ENCODE measurements around the gene STX11.

Gene STX11

GRCh38 chr6:144149894-144150709, at the start of gene STX11:
Gene STX11, plus strand, starts transcription at chr6:144150517. Its CDS starts 36,111 bp downstream, at chr6:144186628.
- ChIA-PET POLR2A (ENCODE audit: low non-redundant PET) (no interaction called here), CTCF (no interaction called here)
- peak; percentile 49 for DNase-seq (ENCODE audit: low spot score)
- H3K27ac ChIP-seq, result peak within 1 kb of the TSS; percentile 14; the same call in 1 of the 2 replicates
- no peak for TF ChIP-seq CTCF (conservative IDR thresholded peaks at IDR 0.05; ENCODE audit: low read depth)

GRCh38 chr6:144103026-144103563, 47.2 kb upstream of the STX11 start:
- ChIA-PET CTCF (interaction anchor here (0.7 kb wide), 1 partner anchor 847 kb away, joined by 6 read pairs; no protein-coding TSS in a partner anchor), POLR2A (ENCODE audit: low non-redundant PET) (no interaction called here)
- TF ChIP-seq CTCF (conservative IDR thresholded peaks at IDR 0.05; ENCODE audit: low read depth), result no peak

DNA sequence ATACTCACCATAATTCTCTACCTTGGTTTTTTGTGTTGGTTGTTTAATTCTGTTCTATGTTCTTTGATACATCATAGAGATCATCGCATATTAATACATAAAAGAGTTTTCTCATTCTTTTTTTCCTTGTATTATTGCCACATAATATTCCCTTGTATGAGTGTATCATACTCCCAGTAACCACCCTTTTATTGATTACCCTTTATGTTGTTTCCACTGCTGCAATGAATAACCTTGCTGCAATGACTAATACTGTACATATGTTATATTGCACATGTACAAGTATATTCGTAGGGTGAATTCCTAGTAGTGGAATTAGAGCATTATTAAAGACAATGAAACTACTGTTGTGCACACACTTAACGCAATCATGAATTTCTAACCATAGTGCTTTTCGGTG, 45.8 kb upstream of the STX11 start:
- ChIA-PET POLR2A (ENCODE audit: low non-redundant PET) (no interaction called here), CTCF (interaction anchor here (1.0 kb wide), 1 partner anchor 19 kb away, joined by 5 read pairs; no protein-coding TSS in a partner anchor)
- no peak for DNase-seq (ENCODE audit: low spot score)
- no peak overlapping the region for H3K27ac ChIP-seq
- TF ChIP-seq CTCF (conservative IDR thresholded peaks at IDR 0.05; ENCODE audit: low read depth), result no peak

More at GRCh38 chr6:144103026-144103563, 47.2 kb upstream of the STX11 start:
- H3K27ac ChIP-seq, result no peak overlapping the region
- no peak for DNase-seq (ENCODE audit: low spot score)

GRCh38 chr6:144104898-144105487, 45.3 kb upstream of the STX11 start:
- peak; percentile 77 for TF ChIP-seq CTCF (conservative IDR thresholded peaks at IDR 0.05; ENCODE audit: low read depth)
- ChIA-PET POLR2A (ENCODE audit: low non-redundant PET) (no interaction called here), CTCF (interaction anchor here (0.6 to 1.0 kb wide), 3 partner anchors 18 to 377 kb away, joined by 3 to 5 read pairs (median 3); no protein-coding TSS in a partner anchor)
- DNase-seq (ENCODE audit: low spot score), result peak; percentile 67
- H3K27ac ChIP-seq, result no peak overlapping the region

- no peak overlapping the region for H3K27ac ChIP-seq
- DNase-seq (ENCODE audit: low spot score), result no peak
- CTCF ChIA-PET, result no interaction called here
- TF ChIP-seq CTCF (conservative IDR thresholded peaks at IDR 0.05; ENCODE audit: low read depth), result no peak
- POLR2A ChIA-PET (ENCODE audit: low non-redundant PET), result no interaction called here
Measured at GRCh38 chr6:144106206-144106605, 44.1 kb upstream of the STX11 start.

GRCh38 chr6:144110210-144110609, 40.1 kb upstream of the STX11 start:
- ChIA-PET POLR2A (ENCODE audit: low non-redundant PET) (no interaction called here), CTCF (no interaction called here)
- no peak overlapping the region for H3K27ac ChIP-seq
- no peak for TF ChIP-seq CTCF (conservative IDR thresholded peaks at IDR 0.05; ENCODE audit: low read depth)
- DNase-seq (ENCODE audit: low spot score), result no peak

All from RWPE1 (cell line).